AML-193 (cell line): ENCODE data around the gene NPL.

Source experiments
- DNase-seq, 2 experiments: peaks; one replicate each; lab custom pipeline; 2025; lab: John Stamatoyannopoulos, UW

Gene NPL

DNA sequence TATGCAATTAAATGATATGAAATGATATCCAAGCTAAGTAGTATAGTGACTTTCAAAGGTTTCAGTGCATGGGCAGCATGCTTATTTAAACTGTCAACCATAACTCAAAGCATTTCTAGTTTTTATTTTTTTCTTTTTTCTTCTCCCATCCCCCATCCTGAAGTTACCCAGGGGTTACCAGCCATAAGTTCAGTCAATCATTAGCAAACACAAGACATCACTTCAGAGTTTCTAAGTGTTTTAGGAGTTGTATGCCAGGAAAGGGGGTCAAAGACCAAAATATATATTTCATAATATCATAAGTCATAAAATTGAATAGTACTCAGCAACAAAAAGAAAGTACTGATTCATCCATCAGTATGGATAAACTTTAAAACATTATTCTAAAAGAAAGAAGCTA lies 78.3 kb downstream of the NPL start:
- no peak for DNase-seq

DNA sequence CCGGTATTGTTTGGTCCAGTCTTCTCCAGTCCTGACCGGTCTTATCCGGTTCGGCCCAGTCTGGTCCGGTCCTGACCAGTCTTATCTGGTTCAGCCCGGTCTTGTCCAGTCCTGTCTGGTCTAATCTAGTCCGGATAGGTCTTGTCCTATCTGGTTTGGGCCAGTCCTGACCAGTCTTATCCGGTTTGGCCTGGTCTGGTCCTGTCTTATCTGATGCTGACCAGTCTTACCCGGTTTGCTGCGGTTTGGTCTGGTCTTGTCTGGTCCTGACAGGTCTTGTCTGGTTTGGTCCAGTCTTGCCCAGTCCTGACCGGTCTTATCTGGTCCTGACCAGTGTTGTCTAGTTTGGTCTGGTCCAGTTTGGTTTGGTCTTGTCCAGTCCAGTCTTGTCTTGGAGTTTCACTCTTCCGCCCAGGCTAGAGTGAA lies 79.7 kb downstream of the NPL start:
- DNase-seq, result no peak

- DNase-seq, result no peak
Observed at GRCh38 chr1:182872881-182873280, 83.3 kb downstream of the NPL start.

DNA sequence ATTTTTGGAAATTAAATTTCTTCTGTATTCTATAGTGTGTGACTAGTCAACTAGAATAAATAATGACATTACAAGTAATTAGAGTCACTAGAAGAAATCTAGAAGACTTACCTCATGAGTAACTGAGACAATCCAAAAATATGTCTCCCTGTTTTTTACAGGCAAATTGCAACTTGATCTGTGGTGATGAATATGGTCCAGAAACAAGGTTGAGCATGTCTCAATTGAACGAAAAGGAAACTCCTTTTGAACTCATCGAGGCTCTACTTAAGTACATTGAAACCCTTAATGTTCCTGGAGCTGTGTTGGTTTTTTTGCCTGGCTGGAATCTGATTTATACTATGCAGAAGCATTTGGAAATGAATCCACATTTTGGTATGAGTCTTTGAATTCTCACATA lies 86.3 kb downstream of the NPL start:
- no peak for DNase-seq

GRCh38 chr1:182877331-182877730 lies 87.8 kb downstream of the NPL start:
- no peak for DNase-seq

- DNase-seq, result no peak
Observed at GRCh38 chr1:182877842-182878241, 88.3 kb downstream of the NPL start.
